ENCODE results near the gene TTF2. TPM values are rescaled to one million over a fixed set of nuclear protein-coding genes. Genes with fewer than 3 reads are reported as not detected.

Gene TTF2
- total RNA-seq, 1 experiment from 2014 or later: 31.9 TPM

- Mint-ChIP-seq H3K9me3 (ENCODE audit: unreplicated experiment) (no peaks in the 10 kb centered on the region), H3K36me3 (ENCODE audit: insufficient read depth, unreplicated experiment) (no peaks in the 10 kb centered on the region), H3K27me3 (ENCODE audit: insufficient read depth, unreplicated experiment) (no peaks in the 10 kb centered on the region), H3K4me3 (ENCODE audit: unreplicated experiment) (no peak overlapping the region), H3K4me1 (ENCODE audit: low read depth, unreplicated experiment) (peaks cover 10% of the 10 kb centered on the region), H3K27ac (ENCODE audit: unreplicated experiment) (no peak overlapping the region)
- H3K27me3 ChIP-seq (replicated peaks; ENCODE audit: control insufficient read depth, insufficient read depth, low read length): no peaks in the 10 kb centered on the region
- POLR2A ChIA-PET: no interaction called here
- no TSS peak for BruUV-seq (replicated peaks)
- no peak for DNase-seq
- no peaks in the 10 kb centered on the region for H3K4me1 ChIP-seq
- CTCF ChIA-PET: no interaction called here
- intact Hi-C loops (cut with micrococcal nuclease; ENCODE audit: unreplicated experiment): no loop called here
- TF ChIP-seq, protein P1, sequence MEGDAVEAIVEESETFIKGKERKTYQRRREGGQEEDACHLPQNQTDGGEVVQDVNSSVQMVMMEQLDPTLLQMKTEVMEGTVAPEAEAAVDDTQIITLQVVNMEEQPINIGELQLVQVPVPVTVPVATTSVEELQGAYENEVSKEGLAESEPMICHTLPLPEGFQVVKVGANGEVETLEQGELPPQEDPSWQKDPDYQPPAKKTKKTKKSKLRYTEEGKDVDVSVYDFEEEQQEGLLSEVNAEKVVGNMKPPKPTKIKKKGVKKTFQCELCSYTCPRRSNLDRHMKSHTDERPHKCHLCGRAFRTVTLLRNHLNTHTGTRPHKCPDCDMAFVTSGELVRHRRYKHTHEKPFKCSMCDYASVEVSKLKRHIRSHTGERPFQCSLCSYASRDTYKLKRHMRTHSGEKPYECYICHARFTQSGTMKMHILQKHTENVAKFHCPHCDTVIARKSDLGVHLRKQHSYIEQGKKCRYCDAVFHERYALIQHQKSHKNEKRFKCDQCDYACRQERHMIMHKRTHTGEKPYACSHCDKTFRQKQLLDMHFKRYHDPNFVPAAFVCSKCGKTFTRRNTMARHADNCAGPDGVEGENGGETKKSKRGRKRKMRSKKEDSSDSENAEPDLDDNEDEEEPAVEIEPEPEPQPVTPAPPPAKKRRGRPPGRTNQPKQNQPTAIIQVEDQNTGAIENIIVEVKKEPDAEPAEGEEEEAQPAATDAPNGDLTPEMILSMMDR (IDR thresholded peaks at IDR 0.05; ENCODE audit: insufficient read depth in 1 of 2, low read depth in 1 of 2, low read length in 1 of 2, severe bottlenecking in 1 of 2, unreplicated experiment in 1 of 2): no peak
- H3K36me3 ChIP-seq (ENCODE audit: control insufficient read depth, insufficient read depth, low read length): no peaks in the 10 kb centered on the region
- H3K4me3 ChIP-seq (ENCODE audit: low read depth, low read length): no peak overlapping the region
- no peaks in the 10 kb centered on the region for H3K9me3 ChIP-seq
These were observed 83.0 kb downstream of the TTF2 start for GRCh38 chr1:117143172-117143571.

DNA sequence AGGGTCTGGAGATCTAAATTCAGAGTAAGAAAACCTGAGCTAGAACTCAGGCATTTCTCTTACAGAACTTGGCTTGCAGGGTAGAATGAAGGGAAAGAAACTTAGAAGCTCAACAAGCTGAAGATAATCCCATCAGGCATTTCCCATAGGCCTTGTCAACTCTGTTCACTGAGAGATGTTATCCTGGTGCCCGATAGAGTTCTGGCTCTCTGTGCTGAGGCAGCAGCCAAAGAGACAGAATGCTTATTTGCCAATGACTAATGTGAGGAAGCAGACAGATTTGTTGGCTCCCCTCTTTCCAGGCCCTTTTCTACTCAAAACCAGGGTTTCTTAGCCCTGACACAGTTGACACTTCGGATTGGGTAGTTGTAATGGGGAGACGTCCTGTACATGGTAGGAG is 83.7 kb downstream of the TTF2 start:
- Histone ChIP-seq H3K36me3 (ENCODE audit: control insufficient read depth, insufficient read depth, low read length) (no peaks in the 10 kb centered on the region), H3K4me3 (ENCODE audit: low read depth, low read length) (no peak overlapping the region), H3K4me1 (no peaks in the 10 kb centered on the region), H3K9me3 (no peaks in the 10 kb centered on the region), H3K27me3 (replicated peaks; ENCODE audit: control insufficient read depth, insufficient read depth, low read length) (no peaks in the 10 kb centered on the region)
- Mint-ChIP-seq H3K4me1 (ENCODE audit: low read depth, unreplicated experiment) (peaks cover 10% of the 10 kb centered on the region), H3K27ac (ENCODE audit: unreplicated experiment) (no peak overlapping the region), H3K27me3 (ENCODE audit: insufficient read depth, unreplicated experiment) (no peaks in the 10 kb centered on the region), H3K4me3 (ENCODE audit: unreplicated experiment) (no peak overlapping the region), H3K36me3 (ENCODE audit: insufficient read depth, unreplicated experiment) (no peaks in the 10 kb centered on the region), H3K9me3 (ENCODE audit: unreplicated experiment) (no peaks in the 10 kb centered on the region)
- intact Hi-C loops (cut with micrococcal nuclease; ENCODE audit: unreplicated experiment): no loop called here
- ChIA-PET CTCF (no interaction called here), POLR2A (no interaction called here)
- no TSS peak for BruUV-seq (replicated peaks)
- TF ChIP-seq, protein P1 (IDR thresholded peaks at IDR 0.05; ENCODE audit: insufficient read depth in 1 of 2, low read depth in 1 of 2, low read length in 1 of 2, severe bottlenecking in 1 of 2, unreplicated experiment in 1 of 2): no peak
- DNase-seq: no peak

DNA sequence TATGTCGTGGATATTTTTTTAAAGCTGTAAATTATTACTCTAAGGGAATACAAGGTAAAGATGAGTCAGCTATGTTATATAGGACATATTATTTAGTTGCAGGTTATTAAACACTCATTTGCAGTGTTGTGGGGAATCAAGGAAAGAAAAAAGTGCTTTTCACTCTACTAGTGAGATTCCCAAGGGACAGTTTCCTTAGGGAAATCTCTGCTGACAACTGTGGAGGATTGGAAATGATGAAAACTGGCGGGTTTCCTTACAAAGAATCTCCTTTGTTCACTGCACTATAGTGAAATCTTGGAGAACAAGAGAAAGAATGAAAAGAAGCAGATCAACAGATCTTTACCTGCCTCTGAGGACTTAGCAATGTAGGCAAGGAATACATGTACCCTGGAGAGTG is 85.9 kb downstream of the TTF2 start:
- Histone ChIP-seq H3K36me3 (ENCODE audit: control insufficient read depth, insufficient read depth, low read length) (no peaks in the 10 kb centered on the region), H3K4me1 (no peaks in the 10 kb centered on the region), H3K4me3 (ENCODE audit: low read depth, low read length) (no peak overlapping the region), H3K9me3 (no peaks in the 10 kb centered on the region), H3K27me3 (replicated peaks; ENCODE audit: control insufficient read depth, insufficient read depth, low read length) (no peaks in the 10 kb centered on the region)
- no peaks in the 10 kb centered on the region for H3K27me3 Mint-ChIP-seq (ENCODE audit: insufficient read depth, unreplicated experiment)
- intact Hi-C loops (cut with micrococcal nuclease; ENCODE audit: unreplicated experiment): no loop called here
- CTCF ChIA-PET: no interaction called here
- peaks cover 10% of the 10 kb centered on the region for H3K4me1 Mint-ChIP-seq (ENCODE audit: low read depth, unreplicated experiment)
- TF ChIP-seq, protein P1 (IDR thresholded peaks at IDR 0.05; ENCODE audit: insufficient read depth in 1 of 2, low read depth in 1 of 2, low read length in 1 of 2, severe bottlenecking in 1 of 2, unreplicated experiment in 1 of 2): no peak
- H3K4me3 Mint-ChIP-seq (ENCODE audit: unreplicated experiment): no peak overlapping the region
- no peak for DNase-seq
- no peak overlapping the region for H3K27ac Mint-ChIP-seq (ENCODE audit: unreplicated experiment)
- POLR2A ChIA-PET: no interaction called here
- no peaks in the 10 kb centered on the region for H3K36me3 Mint-ChIP-seq (ENCODE audit: insufficient read depth, unreplicated experiment)
- no TSS peak for BruUV-seq (replicated peaks)
- H3K9me3 Mint-ChIP-seq (ENCODE audit: unreplicated experiment): peaks cover 5% of the 10 kb centered on the region

All from Caco-2 (cell line).